A549 (cell line): ENCODE data around the gene NPBWR2.

Experiments
- CHD2 ChIP-seq: fragments of 150-350 bp; IDR thresholded peaks from 2 replicates; pipeline ENCODE4 v1.6.1; 2014; ENCODE audit warnings: low read length; ENCODE audit not compliant: partially characterized antibody
- CTCF ChIP-seq: fragments of >200 bp; sonication (Bioruptor Twin); formaldehyde crosslinking; IDR thresholded peaks from 3 replicates; pipeline ENCODE4 v1.5.1; 2016
- MAFK ChIP-seq: fragments of 450-650 bp; IDR thresholded peaks from 2 replicates; pipeline ENCODE4 v1.6.1; 2014; ENCODE audit not compliant: partially characterized antibody
- MAX ChIP-seq: IDR thresholded peaks from 2 replicates; pipeline ENCODE4 v1.6.1; 2012
- MAZ ChIP-seq: fragments of 150-350 bp; IDR thresholded peaks from 2 replicates; pipeline ENCODE4 v1.6.1; 2014; ENCODE audit warnings: antibody characterized with exemption, low read depth, low read length, borderline replicate concordance
- PBX3 ChIP-seq: IDR thresholded peaks from 2 replicates; pipeline ENCODE4 v1.6.1; 2012
- REST ChIP-seq: fragments of 200-600 bp; sonication (generic); IDR thresholded peaks from 2 replicates; pipeline ENCODE4 v1.6.1; 2016; ENCODE audit warnings: antibody characterized with exemption, mild to moderate bottlenecking, moderate library complexity
- RNF2 ChIP-seq: fragments of 200-600 bp; sonication (generic); IDR thresholded peaks from 2 replicates; pipeline ENCODE4 v1.6.1; 2016; ENCODE audit warnings: low read depth, mild to moderate bottlenecking, antibody characterized with exemption, moderate library complexity, borderline replicate concordance
- SMC3 ChIP-seq: fragments of >200 bp; sonication (Bioruptor Twin); formaldehyde crosslinking; IDR thresholded peaks from 3 replicates; pipeline ENCODE4 v1.6.1; 2018; ENCODE audit warnings: inconsistent platforms

GRCh38 chr20:64096535-64096934 lies 10.8 kb downstream of the NPBWR2 start:
- TF ChIP-seq CTCF: no peak
- TF ChIP-seq MAX: no peak
- TF ChIP-seq MAFK: no peak
- no peak for TF ChIP-seq PBX3
- TF ChIP-seq REST: no peak
- no peak for TF ChIP-seq SMC3
- TF ChIP-seq MAZ: no peak
- TF ChIP-seq RNF2: no peak
- no peak for TF ChIP-seq CHD2
